ENCODE results near the gene QPCTL. TPM values are rescaled to one million over a fixed set of nuclear protein-coding genes. Genes with fewer than 3 reads are reported as not detected.

QPCTL gene
- total and polyA plus RNA-seq, 9 of the 15 experiments (the other 6 are each of a cell fraction or from before 2014, with no cell fraction given): 0.99 to 31.3 (median 12.7) TPM

DNA sequence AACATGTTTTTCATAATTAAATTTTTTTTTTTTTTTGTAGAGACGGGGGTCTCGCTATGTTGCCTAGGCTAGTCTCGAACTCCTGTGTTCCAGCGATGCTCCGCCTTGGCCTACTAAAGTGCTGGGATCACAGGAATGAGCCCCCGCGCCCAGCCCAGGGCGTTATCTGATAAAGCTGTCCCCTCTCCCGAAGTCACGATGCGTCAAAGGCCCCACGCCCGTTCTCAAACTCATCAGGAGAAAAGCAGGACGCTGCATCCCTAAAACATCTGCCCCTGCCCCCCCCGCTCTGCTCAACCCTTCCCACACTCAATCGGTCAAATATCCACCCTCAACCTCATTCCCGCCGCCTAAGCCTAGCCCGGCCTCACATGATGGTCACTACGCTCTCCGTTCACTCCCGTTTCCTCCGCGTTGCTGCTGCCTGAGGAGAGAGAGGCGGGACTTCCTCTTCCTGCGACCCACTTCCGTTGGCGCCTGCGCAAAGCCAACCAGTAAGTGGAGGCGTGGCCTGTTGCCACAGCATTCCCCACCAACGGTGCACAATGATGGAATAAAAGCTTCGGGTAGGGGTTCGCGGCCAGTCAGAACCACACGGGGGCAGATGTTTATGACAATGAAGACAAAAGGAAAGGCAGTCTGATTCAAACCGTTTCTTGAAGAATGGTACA, 815 bp upstream of the QPCTL start, which contains the start of gene SNRPD2 (continued):
- TF ChIP-seq, protein P1, sequence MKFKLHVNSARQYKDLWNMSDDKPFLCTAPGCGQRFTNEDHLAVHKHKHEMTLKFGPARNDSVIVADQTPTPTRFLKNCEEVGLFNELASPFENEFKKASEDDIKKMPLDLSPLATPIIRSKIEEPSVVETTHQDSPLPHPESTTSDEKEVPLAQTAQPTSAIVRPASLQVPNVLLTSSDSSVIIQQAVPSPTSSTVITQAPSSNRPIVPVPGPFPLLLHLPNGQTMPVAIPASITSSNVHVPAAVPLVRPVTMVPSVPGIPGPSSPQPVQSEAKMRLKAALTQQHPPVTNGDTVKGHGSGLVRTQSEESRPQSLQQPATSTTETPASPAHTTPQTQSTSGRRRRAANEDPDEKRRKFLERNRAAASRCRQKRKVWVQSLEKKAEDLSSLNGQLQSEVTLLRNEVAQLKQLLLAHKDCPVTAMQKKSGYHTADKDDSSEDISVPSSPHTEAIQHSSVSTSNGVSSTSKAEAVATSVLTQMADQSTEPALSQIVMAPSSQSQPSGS (CRISPR knock-in tag; IDR thresholded peaks at IDR 0.05): no peak
- TF ChIP-seq, protein P2, sequence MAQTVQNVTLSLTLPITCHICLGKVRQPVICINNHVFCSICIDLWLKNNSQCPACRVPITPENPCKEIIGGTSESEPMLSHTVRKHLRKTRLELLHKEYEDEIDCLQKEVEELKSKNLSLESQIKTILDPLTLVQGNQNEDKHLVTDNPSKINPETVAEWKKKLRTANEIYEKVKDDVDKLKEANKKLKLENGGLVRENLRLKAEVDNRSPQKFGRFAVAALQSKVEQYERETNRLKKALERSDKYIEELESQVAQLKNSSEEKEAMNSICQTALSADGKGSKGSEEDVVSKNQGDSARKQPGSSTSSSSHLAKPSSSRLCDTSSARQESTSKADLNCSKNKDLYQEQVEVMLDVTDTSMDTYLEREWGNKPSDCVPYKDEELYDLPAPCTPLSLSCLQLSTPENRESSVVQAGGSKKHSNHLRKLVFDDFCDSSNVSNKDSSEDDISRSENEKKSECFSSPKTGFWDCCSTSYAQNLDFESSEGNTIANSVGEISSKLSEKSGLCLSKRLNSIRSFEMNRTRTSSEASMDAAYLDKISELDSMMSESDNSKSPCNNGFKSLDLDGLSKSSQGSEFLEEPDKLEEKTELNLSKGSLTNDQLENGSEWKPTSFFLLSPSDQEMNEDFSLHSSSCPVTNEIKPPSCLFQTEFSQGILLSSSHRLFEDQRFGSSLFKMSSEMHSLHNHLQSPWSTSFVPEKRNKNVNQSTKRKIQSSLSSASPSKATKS (CRISPR knock-in tag; IDR thresholded peaks at IDR 0.05): no peak
- TF ChIP-seq PURB (CRISPR knock-in tag; IDR thresholded peaks at IDR 0.05; ENCODE audit: low read depth): no peak
- TF ChIP-seq ZNF696 (CRISPR knock-in tag; conservative IDR thresholded peaks at IDR 0.05): no peak
- no peak for TF ChIP-seq ZNF561 (CRISPR knock-in tag; conservative IDR thresholded peaks at IDR 0.05)
- TF ChIP-seq E2F3 (CRISPR knock-in tag; IDR thresholded peaks at IDR 0.05): no peak
- no peak for TF ChIP-seq ZNF699 (CRISPR knock-in tag; IDR thresholded peaks at IDR 0.05; ENCODE audit: insufficient replicate concordance)
- TF ChIP-seq STAT5B (CRISPR knock-in tag; IDR thresholded peaks at IDR 0.05): no peak
- TF ChIP-seq GTF2A2 (tag; IDR thresholded peaks at IDR 0.05): no peak
- no peak for TF ChIP-seq ZNF121 (CRISPR knock-in tag; conservative IDR thresholded peaks at IDR 0.05)
- TF ChIP-seq ZNF324 (CRISPR knock-in tag; IDR thresholded peaks at IDR 0.05): no peak
- TF ChIP-seq, protein P3, sequence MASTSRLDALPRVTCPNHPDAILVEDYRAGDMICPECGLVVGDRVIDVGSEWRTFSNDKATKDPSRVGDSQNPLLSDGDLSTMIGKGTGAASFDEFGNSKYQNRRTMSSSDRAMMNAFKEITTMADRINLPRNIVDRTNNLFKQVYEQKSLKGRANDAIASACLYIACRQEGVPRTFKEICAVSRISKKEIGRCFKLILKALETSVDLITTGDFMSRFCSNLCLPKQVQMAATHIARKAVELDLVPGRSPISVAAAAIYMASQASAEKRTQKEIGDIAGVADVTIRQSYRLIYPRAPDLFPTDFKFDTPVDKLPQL (IDR thresholded peaks at IDR 0.05; ENCODE audit: extremely low read depth, insufficient read length): no peak
- peak; percentile 88 for TF ChIP-seq ZZZ3 (IDR thresholded peaks at IDR 0.05)
- TF ChIP-seq, protein P4, sequence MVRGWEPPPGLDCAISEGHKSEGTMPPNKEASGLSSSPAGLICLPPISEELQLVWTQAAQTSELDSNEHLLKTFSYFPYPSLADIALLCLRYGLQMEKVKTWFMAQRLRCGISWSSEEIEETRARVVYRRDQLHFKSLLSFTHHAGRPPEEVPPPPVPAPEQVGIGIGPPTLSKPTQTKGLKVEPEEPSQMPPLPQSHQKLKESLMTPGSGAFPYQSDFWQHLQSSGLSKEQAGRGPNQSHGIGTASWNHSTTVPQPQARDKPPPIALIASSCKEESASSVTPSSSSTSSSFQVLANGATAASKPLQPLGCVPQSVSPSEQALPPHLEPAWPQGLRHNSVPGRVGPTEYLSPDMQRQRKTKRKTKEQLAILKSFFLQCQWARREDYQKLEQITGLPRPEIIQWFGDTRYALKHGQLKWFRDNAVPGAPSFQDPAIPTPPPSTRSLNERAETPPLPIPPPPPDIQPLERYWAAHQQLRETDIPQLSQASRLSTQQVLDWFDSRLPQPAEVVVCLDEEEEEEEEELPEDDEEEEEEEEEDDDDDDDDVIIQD (CRISPR knock-in tag; IDR thresholded peaks at IDR 0.05): no peak
- no peak for TF ChIP-seq ZNF57 (CRISPR knock-in tag; IDR thresholded peaks at IDR 0.05)
- peak; percentile 97 for TF ChIP-seq POLR2AphosphoS5 (IDR thresholded peaks at IDR 0.05; ENCODE audit: control insufficient read depth, insufficient read depth, low read depth, low read length)
- no peak for TF ChIP-seq TSC22D4 (tag; IDR thresholded peaks at IDR 0.05)
- TF ChIP-seq HIVEP1 (CRISPR knock-in tag; IDR thresholded peaks at IDR 0.05): no peak
- no peak for TF ChIP-seq GABPB2 (CRISPR knock-in tag; conservative IDR thresholded peaks at IDR 0.05)
- peak; percentile 3 for TF ChIP-seq MEIS2 (IDR thresholded peaks at IDR 0.05; ENCODE audit: partially characterized antibody)
- no peak for TF ChIP-seq CAMTA2 (CRISPR knock-in tag; conservative IDR thresholded peaks at IDR 0.05)
- no peak for TF ChIP-seq RAD51 (IDR thresholded peaks at IDR 0.05; ENCODE audit: borderline replicate concordance, low read depth)
- TF ChIP-seq, protein P5, sequence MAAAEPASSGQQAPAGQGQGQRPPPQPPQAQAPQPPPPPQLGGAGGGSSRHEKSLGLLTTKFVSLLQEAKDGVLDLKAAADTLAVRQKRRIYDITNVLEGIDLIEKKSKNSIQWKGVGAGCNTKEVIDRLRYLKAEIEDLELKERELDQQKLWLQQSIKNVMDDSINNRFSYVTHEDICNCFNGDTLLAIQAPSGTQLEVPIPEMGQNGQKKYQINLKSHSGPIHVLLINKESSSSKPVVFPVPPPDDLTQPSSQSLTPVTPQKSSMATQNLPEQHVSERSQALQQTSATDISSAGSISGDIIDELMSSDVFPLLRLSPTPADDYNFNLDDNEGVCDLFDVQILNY (CRISPR knock-in tag; IDR thresholded peaks at IDR 0.05): no peak
- TF ChIP-seq ZNF274 (IDR thresholded peaks at IDR 0.05; ENCODE audit: borderline replicate concordance, low read depth, low read length): no peak

Data from K562 (cell line).